ENCODE measurements around the gene FNDC5.

Gene FNDC5

GRCh38 chr1:32869923-32870614 lies 643 bp downstream of the FNDC5 start:
- DNase-seq (ENCODE audit: low read depth), result no peak
- H3K4me3 ChIP-seq (ENCODE audit: low read depth, low read length), result no peak overlapping the region
- TF ChIP-seq CTCF (IDR thresholded peaks at IDR 0.05; ENCODE audit: control insufficient read depth, extremely low read depth, insufficient read depth), result no peak

- H3K4me3 ChIP-seq (ENCODE audit: low read depth, low read length), result no peak overlapping the region
- no peak for TF ChIP-seq CTCF (IDR thresholded peaks at IDR 0.05; ENCODE audit: control insufficient read depth, extremely low read depth, insufficient read depth)
- no peak for DNase-seq (ENCODE audit: low read depth)
Measured at GRCh38 chr1:32868806-32869455, 1.8 kb downstream of the FNDC5 start.

- H3K4me3 ChIP-seq (ENCODE audit: low read depth, low read length), result no peak overlapping the region
- TF ChIP-seq CTCF (IDR thresholded peaks at IDR 0.05; ENCODE audit: control insufficient read depth, extremely low read depth, insufficient read depth), result no peak
- DNase-seq (ENCODE audit: low read depth), result no peak
Measured at GRCh38 chr1:32868085-32868484, 2.6 kb downstream of the FNDC5 start.

GRCh38 chr1:32867671-32868070 lies 3.0 kb downstream of the FNDC5 start:
- no peak overlapping the region for H3K4me3 ChIP-seq (ENCODE audit: low read depth, low read length)
- TF ChIP-seq CTCF (IDR thresholded peaks at IDR 0.05; ENCODE audit: control insufficient read depth, extremely low read depth, insufficient read depth), result no peak
- no peak for DNase-seq (ENCODE audit: low read depth)

- TF ChIP-seq CTCF (IDR thresholded peaks at IDR 0.05; ENCODE audit: control insufficient read depth, extremely low read depth, insufficient read depth), result no peak
- DNase-seq (ENCODE audit: low read depth), result no peak
- no peak overlapping the region for H3K4me3 ChIP-seq (ENCODE audit: low read depth, low read length)
Measured at GRCh38 chr1:32867151-32867550, 3.6 kb downstream of the FNDC5 start.

- no peak for TF ChIP-seq CTCF (IDR thresholded peaks at IDR 0.05; ENCODE audit: control insufficient read depth, extremely low read depth, insufficient read depth)
- no peak overlapping the region for H3K4me3 ChIP-seq (ENCODE audit: low read depth, low read length)
- DNase-seq (ENCODE audit: low read depth), result no peak
Measured at GRCh38 chr1:32865639-32866405, 4.9 kb downstream of the FNDC5 start.

Data from LNCaP clone FGC (cell line).